ENCODE data around the gene CLEC12A. TPM values are rescaled to one million over a fixed set of nuclear protein-coding genes. Genes with fewer than 3 reads are reported as not detected.

CLEC12A gene
- total RNA-seq, 2 donors from 2014 or later: not detected

GRCh38 chr12:10027721-10028120 lies 56.5 kb downstream of the CLEC12A start:
- H3K4me1 ChIP-seq (ENCODE audit: control insufficient read depth, insufficient read depth, low read length): no peaks in the 10 kb centered on the region
- no peaks in the 10 kb centered on the region for H3K36me3 ChIP-seq (ENCODE audit: control insufficient read depth, insufficient read depth, low read length)
- TF ChIP-seq CTCF (conservative IDR thresholded peaks at IDR 0.05): no peak
- no peak overlapping the region for H3K27ac ChIP-seq (ENCODE audit: low read depth, low read length)
- peaks cover 14% of the 10 kb centered on the region for H3K9me3 ChIP-seq (ENCODE audit: control insufficient read depth, low read length)
- H3K36me3 Mint-ChIP-seq (ENCODE audit: low read depth): no peaks in the 10 kb centered on the region
- H3K27me3 Mint-ChIP-seq (ENCODE audit: insufficient read depth): no peaks in the 10 kb centered on the region
- no peaks in the 10 kb centered on the region for H3K4me1 Mint-ChIP-seq
- no peaks in the 10 kb centered on the region for H3K27me3 ChIP-seq (ENCODE audit: control insufficient read depth, insufficient read depth, low read length, poor library complexity, severe bottlenecking)
- H3K9ac ChIP-seq (ENCODE audit: extremely low read depth, low read length, poor library complexity, severe bottlenecking): no peak overlapping the region
- H3K9me3 Mint-ChIP-seq: peaks cover 15% of the 10 kb centered on the region
- no peak overlapping the region for H3K4me3 Mint-ChIP-seq
- no peak for DNase-seq
- H3K27ac Mint-ChIP-seq: no peak overlapping the region
- H3K4me3 ChIP-seq (ENCODE audit: low read length): no peak overlapping the region
- WGBS, 2 experiments (ENCODE audit: insufficient coverage in 1 of 2, insufficient read length in 1 of 2): 79 to 84% methylated on average over 3 to 4 of the region's 4 CpGs

GRCh38 chr12:10030446-10030845 lies 59.2 kb downstream of the CLEC12A start, which contains the start of gene CLEC9A:
TSS of gene CLEC9A (plus strand) at chr12:10030682. CDS start at chr12:10052688, 22,006 bp downstream.
- H3K4me3 ChIP-seq (ENCODE audit: low read length): no peak within 1 kb of the TSS
- no peak within 1 kb of the TSS for H3K27ac ChIP-seq (ENCODE audit: low read depth, low read length)
- Mint-ChIP-seq H3K4me3 (no peak within 1 kb of the TSS), H3K9me3 (peaks cover 15% of the 10 kb centered on the region), H3K27me3 (ENCODE audit: insufficient read depth) (no peaks in the 10 kb centered on the region), H3K36me3 (ENCODE audit: low read depth) (no peaks in the 10 kb centered on the region), H3K4me1 (no peaks in the 10 kb centered on the region), H3K27ac (no peak within 1 kb of the TSS)
- H3K36me3 ChIP-seq (ENCODE audit: control insufficient read depth, insufficient read depth, low read length): no peaks in the 10 kb centered on the region
- no peak for TF ChIP-seq CTCF (conservative IDR thresholded peaks at IDR 0.05)
- 96 to 98% methylated on average over 7 to 14 of the region's 14 CpGs for WGBS, 2 experiments (ENCODE audit: insufficient coverage in 1 of 2, insufficient read length in 1 of 2)
- no peak within 1 kb of the TSS for H3K9ac ChIP-seq (ENCODE audit: extremely low read depth, low read length, poor library complexity, severe bottlenecking)
- peaks cover 14% of the 10 kb centered on the region for H3K9me3 ChIP-seq (ENCODE audit: control insufficient read depth, low read length)
- H3K27me3 ChIP-seq (ENCODE audit: control insufficient read depth, insufficient read depth, low read length, poor library complexity, severe bottlenecking): no peaks in the 10 kb centered on the region
- no peak for DNase-seq
- no peaks in the 10 kb centered on the region for H3K4me1 ChIP-seq (ENCODE audit: control insufficient read depth, insufficient read depth, low read length)

GRCh38 chr12:10031321-10031720 lies 60.1 kb downstream of the CLEC12A start:
- no peak overlapping the region for H3K4me3 ChIP-seq (ENCODE audit: low read length)
- Mint-ChIP-seq H3K36me3 (ENCODE audit: low read depth) (no peaks in the 10 kb centered on the region), H3K27ac (no peak overlapping the region), H3K4me3 (no peak overlapping the region), H3K4me1 (no peaks in the 10 kb centered on the region), H3K27me3 (ENCODE audit: insufficient read depth) (no peaks in the 10 kb centered on the region), H3K9me3 (peaks cover 15% of the 10 kb centered on the region)
- no peak overlapping the region for H3K9ac ChIP-seq (ENCODE audit: extremely low read depth, low read length, poor library complexity, severe bottlenecking)
- H3K36me3 ChIP-seq (ENCODE audit: control insufficient read depth, insufficient read depth, low read length): no peaks in the 10 kb centered on the region
- no peaks in the 10 kb centered on the region for H3K4me1 ChIP-seq (ENCODE audit: control insufficient read depth, insufficient read depth, low read length)
- no peak for TF ChIP-seq CTCF (conservative IDR thresholded peaks at IDR 0.05)
- H3K27me3 ChIP-seq (ENCODE audit: control insufficient read depth, insufficient read depth, low read length, poor library complexity, severe bottlenecking): no peaks in the 10 kb centered on the region
- WGBS, 2 experiments (ENCODE audit: insufficient coverage in 1 of 2, insufficient read length in 1 of 2): 84 to 87% methylated on average over 3 to 4 of the region's 4 CpGs
- no peak overlapping the region for H3K27ac ChIP-seq (ENCODE audit: low read depth, low read length)
- peaks cover 14% of the 10 kb centered on the region for H3K9me3 ChIP-seq (ENCODE audit: control insufficient read depth, low read length)
- no peak for DNase-seq
